Measurements from ENCODE around the gene SRPK1.
"Not testable (repeated sequence)": the region's sequence is repeated elsewhere in the genome, so short reads cannot be mapped to it uniquely, and the experiment has no call there.

Gene SRPK1

DNA sequence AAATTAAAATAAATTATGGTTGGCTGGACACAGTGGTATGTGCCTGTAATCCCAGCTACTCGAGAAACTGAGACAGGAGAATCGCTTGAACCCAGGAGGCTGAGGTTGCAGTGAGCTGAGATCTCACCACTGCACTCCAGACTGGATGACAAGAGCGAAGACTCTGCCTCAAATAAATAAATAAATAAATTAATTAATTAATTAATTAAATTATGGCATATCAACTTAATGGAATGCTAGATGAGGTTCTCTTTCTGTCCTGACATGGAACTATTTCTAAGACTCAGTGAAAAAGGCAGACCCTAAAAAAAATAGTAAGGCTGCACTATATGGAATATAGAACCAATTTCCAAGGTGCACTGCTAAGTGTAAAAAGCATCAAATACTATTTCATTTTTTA, 4.8 kb downstream of the SRPK1 start:
- Histone ChIP-seq H3K79me2 (ENCODE audit: insufficient read depth, low read depth) (peaks cover 84% of the 10 kb centered on the region), H3K4me3 (IDR thresholded peaks at IDR 0.05; ENCODE audit: insufficient read depth, low read depth, low read length) (no peak overlapping the region), H3K27me3 (ENCODE audit: insufficient read depth, low read depth) (no peaks in the 10 kb centered on the region), H2AFZ (ENCODE audit: low read depth) (no peak overlapping the region), H3K9ac (no peak overlapping the region), H3K4me1 (ENCODE audit: low read depth, poor library complexity, severe bottlenecking) (peaks cover 28% of the 10 kb centered on the region), H4K20me1 (ENCODE audit: insufficient read depth) (peaks cover 27% of the 10 kb centered on the region), H3K4me2 (no peak overlapping the region), H3K27ac (no peak overlapping the region), H3K36me3 (ENCODE audit: insufficient read depth) (peaks cover 24% of the 10 kb centered on the region; the same call in 1 of the 2 replicates)
- TF ChIP-seq, protein P1, sequence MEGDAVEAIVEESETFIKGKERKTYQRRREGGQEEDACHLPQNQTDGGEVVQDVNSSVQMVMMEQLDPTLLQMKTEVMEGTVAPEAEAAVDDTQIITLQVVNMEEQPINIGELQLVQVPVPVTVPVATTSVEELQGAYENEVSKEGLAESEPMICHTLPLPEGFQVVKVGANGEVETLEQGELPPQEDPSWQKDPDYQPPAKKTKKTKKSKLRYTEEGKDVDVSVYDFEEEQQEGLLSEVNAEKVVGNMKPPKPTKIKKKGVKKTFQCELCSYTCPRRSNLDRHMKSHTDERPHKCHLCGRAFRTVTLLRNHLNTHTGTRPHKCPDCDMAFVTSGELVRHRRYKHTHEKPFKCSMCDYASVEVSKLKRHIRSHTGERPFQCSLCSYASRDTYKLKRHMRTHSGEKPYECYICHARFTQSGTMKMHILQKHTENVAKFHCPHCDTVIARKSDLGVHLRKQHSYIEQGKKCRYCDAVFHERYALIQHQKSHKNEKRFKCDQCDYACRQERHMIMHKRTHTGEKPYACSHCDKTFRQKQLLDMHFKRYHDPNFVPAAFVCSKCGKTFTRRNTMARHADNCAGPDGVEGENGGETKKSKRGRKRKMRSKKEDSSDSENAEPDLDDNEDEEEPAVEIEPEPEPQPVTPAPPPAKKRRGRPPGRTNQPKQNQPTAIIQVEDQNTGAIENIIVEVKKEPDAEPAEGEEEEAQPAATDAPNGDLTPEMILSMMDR (conservative IDR thresholded peaks at IDR 0.05; ENCODE audit: low read depth, low read length): no peak

DNA sequence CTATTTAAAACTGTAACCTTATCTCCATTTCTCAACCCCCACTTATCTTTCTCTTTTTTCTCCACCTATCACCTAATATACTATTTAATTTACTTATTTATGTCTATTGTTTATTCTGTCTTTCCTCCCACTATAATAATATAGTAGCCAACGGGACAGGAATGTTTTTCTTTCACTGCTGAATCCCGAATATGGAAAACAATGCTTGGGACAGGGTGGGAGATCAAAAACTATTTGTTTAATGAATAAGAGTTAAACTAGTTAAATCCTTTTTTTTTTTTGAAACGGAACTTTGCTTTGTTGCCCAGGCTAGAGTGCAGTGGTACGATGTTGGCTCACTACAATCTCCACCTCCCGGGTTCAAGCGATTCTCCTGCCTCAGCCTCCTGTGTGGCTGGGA, 6.4 kb downstream of the SRPK1 start:
- peaks cover 90% of the 10 kb centered on the region for H3K79me2 ChIP-seq (ENCODE audit: insufficient read depth, low read depth)
- TF ChIP-seq, protein P1 (conservative IDR thresholded peaks at IDR 0.05; ENCODE audit: low read depth, low read length): no peak
- no peak overlapping the region for H2AFZ ChIP-seq (ENCODE audit: low read depth)
- H4K20me1 ChIP-seq (ENCODE audit: insufficient read depth): peaks cover 27% of the 10 kb centered on the region
- H3K4me1 ChIP-seq (ENCODE audit: low read depth, poor library complexity, severe bottlenecking): peaks cover 28% of the 10 kb centered on the region
- H3K4me2 ChIP-seq: no peak overlapping the region
- no peak overlapping the region for H3K27ac ChIP-seq
- no peak overlapping the region for H3K9ac ChIP-seq
- H3K4me3 ChIP-seq (IDR thresholded peaks at IDR 0.05; ENCODE audit: insufficient read depth, low read depth, low read length): no peak overlapping the region
- H3K36me3 ChIP-seq (ENCODE audit: insufficient read depth): peaks cover 24% of the 10 kb centered on the region; the same call in 1 of the 2 replicates
- no peaks in the 10 kb centered on the region for H3K27me3 ChIP-seq (ENCODE audit: insufficient read depth, low read depth)

DNA sequence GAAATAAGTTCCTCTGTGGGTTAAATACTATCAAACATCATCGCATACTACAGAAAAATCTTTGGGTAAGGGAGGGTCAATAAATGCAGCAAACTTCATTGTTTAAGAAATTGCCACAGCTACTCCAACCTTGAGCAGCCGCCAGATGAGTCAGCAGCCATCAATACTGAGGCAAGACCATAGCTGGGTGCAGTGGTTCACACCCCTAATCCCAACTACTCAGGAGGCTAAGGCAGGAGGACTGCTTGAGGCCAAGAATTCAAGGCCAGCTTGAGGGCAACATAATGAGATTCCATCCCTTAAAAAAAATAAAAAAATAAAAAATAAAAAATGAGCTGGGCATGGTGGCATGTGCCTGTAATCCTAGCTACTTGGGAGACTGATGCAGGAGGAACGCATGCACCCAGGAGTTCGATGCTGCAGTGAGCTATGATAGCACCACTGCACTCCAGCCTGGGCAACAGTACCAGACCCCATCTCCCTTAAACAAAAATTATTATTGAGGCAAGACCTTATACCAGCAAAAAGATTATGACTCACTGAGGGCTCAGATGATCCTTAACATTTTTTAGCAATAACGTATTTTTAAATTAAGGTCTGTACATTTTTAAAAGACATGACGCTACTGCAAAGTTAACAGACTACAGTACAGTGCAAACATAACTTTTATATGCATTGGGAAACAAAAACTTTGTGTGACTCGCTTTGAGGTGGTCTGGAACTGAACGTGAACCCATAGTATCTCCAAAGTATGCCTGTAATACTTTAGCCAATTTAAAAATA, 8.8 kb downstream of the SRPK1 start:
- Histone ChIP-seq H3K79me2 (ENCODE audit: insufficient read depth, low read depth) (peaks cover 87% of the 10 kb centered on the region), H3K9ac (no peak overlapping the region), H3K4me1 (ENCODE audit: low read depth, poor library complexity, severe bottlenecking) (peaks cover 8% of the 10 kb centered on the region), H3K27me3 (ENCODE audit: insufficient read depth, low read depth) (no peaks in the 10 kb centered on the region), H3K4me2 (no peak overlapping the region), H3K36me3 (ENCODE audit: insufficient read depth) (peaks cover 24% of the 10 kb centered on the region; the same call in 1 of the 2 replicates), H2AFZ (ENCODE audit: low read depth) (no peak overlapping the region), H3K4me3 (IDR thresholded peaks at IDR 0.05; ENCODE audit: insufficient read depth, low read depth, low read length) (no peak overlapping the region), H4K20me1 (ENCODE audit: insufficient read depth) (peaks cover 8% of the 10 kb centered on the region; the same call in 1 of the 2 replicates), H3K27ac (no peak overlapping the region)
- TF ChIP-seq, protein P1 (conservative IDR thresholded peaks at IDR 0.05; ENCODE audit: low read depth, low read length): no peak

DNA sequence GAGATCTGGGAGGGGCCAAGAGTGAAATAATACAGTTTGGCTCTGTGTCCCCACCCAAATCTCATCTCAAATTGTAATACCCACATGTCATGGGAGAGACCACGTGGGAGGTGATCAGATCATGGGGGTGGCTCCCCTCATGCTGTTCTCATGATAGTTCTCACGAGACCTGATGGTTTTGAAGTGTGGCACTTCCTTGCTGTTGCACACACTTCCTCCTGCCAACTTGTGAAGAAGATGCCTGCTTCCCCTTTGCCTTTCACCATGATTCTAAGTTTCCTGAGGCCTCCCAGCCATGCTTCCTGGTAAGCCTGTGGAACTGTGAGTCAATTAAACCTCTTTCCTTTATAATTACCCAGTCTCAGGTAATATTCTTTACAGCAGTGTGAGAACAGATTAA, 11.3 kb downstream of the SRPK1 start:
- H3K4me3 ChIP-seq (IDR thresholded peaks at IDR 0.05; ENCODE audit: insufficient read depth, low read depth, low read length); H3K27ac ChIP-seq: not testable (repeated sequence)
- peaks cover 16% of the 10 kb centered on the region; the same call in 1 of the 2 replicates for H3K36me3 ChIP-seq (ENCODE audit: insufficient read depth)

DNA sequence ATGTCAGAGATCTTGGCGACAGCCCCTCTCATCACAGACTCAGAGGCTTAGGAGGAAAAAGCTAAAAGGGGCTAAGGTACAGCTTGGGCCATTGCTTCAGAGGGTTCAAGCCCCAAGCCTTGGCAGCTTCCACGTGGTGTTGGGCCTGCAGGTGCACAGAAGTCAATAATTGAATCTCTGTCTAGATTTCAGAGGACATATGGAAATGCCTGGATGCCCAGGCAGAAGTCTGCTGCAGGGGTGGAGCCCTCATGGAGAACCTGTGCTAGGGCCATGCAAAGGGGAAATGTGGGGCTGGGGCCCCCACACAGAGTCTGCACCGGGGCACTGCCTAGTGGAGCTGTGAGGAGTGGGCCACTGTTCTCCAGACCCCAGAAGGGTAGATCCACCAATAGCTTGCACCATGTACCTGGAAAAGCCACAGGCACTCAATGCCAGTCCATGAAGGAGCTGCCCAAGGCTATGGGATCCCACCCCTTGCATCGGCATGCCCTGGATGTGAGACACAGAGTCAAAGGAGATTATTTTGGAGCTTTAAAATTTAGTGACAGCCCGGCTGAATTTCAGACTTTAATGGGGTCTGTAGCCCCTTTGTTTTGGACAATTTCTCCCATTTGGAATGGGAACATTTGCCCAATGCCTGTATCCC, 12.0 kb downstream of the SRPK1 start:
- not testable (repeated sequence) for H3K4me3 ChIP-seq (IDR thresholded peaks at IDR 0.05; ENCODE audit: insufficient read depth, low read depth, low read length); H3K9ac ChIP-seq; H3K4me1 ChIP-seq (ENCODE audit: low read depth, poor library complexity, severe bottlenecking); H3K4me2 ChIP-seq; H2AFZ ChIP-seq (ENCODE audit: low read depth); H4K20me1 ChIP-seq (ENCODE audit: insufficient read depth); H3K27ac ChIP-seq; H3K27me3 ChIP-seq (ENCODE audit: insufficient read depth, low read depth)
- H3K79me2 ChIP-seq (ENCODE audit: insufficient read depth, low read depth): peaks cover 93% of the 10 kb centered on the region
- peaks cover 12% of the 10 kb centered on the region; the same call in 1 of the 2 replicates for H3K36me3 ChIP-seq (ENCODE audit: insufficient read depth)

More for the DNA sequence above, 11.3 kb downstream of the SRPK1 start:
- H3K79me2 ChIP-seq (ENCODE audit: insufficient read depth, low read depth): peaks cover 92% of the 10 kb centered on the region
- not testable (repeated sequence) for H3K9ac ChIP-seq; H3K4me1 ChIP-seq (ENCODE audit: low read depth, poor library complexity, severe bottlenecking); H3K4me2 ChIP-seq; H3K27me3 ChIP-seq (ENCODE audit: insufficient read depth, low read depth); H4K20me1 ChIP-seq (ENCODE audit: insufficient read depth); H2AFZ ChIP-seq (ENCODE audit: low read depth)

Measured in KMS-11 (cell line).